Fibroblast of mammary gland (primary cell): Measurements from ENCODE around the gene C1QL2.

ENCODE experiments used
- DNase-seq: peaks from one replicate; pipeline ENCODE4 v3.0.0-alpha.2; 2010; ENCODE audit warnings: low read depth
- H3K4me3 ChIP-seq: 2 replicates; pipeline ENCODE4 v1.5.1; 2011; ENCODE audit warnings: low read depth, mild to moderate bottlenecking, low read length, moderate library complexity; ENCODE audit not compliant: control insufficient read depth
- TF ChIP-seq, protein P1 (sequence below): conservative IDR thresholded peaks from 2 replicates; pipeline ENCODE4 v1.5.1; 2011; ENCODE audit warnings: low read depth, low read length, inconsistent platforms; ENCODE audit not compliant: control insufficient read depth, insufficient read depth

C1QL2 gene

DNA sequence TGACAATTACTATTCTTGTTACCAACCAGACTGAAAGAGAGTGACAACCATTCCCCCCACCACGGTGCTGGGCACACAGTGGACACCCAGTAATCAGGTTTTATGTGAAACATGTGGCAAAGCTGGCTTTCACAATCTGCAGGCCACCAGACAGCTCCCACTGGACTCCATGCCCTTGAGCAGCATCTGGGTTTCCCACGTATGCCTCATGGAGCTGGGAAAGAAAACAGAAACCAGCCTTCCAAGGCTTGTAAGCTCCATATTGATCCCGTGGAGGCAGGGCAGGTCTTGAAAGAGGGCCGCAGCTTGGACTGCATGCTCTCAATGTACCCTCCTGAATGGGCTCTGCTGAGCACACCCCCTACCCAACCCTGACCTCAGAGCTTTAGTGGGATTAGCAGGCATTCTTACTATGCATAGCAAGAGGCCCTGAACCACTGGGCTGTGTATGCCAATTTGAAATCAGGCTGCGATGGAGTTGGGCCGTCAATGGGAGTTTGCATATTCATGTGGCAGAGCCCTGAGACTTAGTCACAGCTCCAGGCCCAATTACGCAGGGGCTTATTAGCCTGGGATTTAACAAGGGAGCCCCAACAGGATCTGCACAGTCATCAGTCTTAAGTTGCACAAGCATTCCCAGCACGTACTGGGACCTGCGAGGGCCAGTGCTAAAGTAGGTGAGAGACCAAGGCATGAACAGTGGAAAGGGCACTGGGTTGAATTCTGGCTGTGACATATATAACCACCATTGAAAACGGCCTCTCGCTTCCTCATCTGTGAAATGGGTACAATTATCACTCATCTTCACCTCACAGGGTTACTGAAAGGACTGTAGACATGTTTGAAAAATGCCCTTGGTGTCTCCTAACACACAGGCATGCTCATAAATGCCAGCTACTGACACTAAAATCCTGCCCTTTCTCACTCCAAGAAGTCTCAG is 10.5 kb downstream of the C1QL2 start:
- H3K4me3 ChIP-seq, result no peak overlapping the region
- TF ChIP-seq, protein P1, sequence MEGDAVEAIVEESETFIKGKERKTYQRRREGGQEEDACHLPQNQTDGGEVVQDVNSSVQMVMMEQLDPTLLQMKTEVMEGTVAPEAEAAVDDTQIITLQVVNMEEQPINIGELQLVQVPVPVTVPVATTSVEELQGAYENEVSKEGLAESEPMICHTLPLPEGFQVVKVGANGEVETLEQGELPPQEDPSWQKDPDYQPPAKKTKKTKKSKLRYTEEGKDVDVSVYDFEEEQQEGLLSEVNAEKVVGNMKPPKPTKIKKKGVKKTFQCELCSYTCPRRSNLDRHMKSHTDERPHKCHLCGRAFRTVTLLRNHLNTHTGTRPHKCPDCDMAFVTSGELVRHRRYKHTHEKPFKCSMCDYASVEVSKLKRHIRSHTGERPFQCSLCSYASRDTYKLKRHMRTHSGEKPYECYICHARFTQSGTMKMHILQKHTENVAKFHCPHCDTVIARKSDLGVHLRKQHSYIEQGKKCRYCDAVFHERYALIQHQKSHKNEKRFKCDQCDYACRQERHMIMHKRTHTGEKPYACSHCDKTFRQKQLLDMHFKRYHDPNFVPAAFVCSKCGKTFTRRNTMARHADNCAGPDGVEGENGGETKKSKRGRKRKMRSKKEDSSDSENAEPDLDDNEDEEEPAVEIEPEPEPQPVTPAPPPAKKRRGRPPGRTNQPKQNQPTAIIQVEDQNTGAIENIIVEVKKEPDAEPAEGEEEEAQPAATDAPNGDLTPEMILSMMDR, result no peak
- DNase-seq, result no peak

DNA sequence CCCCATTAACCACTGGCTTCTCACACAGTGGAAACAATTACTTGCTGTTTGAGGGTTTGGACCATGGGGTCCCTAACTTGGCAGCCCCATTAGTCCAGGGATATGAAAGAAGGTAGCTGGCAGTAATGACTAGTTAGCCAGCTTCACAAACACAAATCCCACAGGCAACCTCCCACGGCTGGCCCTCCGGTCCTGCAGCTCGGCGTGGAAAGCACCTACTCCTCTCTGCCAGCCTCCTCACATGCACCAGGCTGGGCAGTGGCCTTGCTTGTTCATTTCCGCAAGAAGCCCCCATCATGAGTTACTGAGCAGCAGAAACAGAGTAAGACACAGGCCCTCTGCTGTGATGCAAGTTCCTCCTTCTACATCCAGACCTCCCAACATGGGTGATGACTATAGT is 13.7 kb downstream of the C1QL2 start:
- no peak overlapping the region for H3K4me3 ChIP-seq
- DNase-seq, result no peak
- TF ChIP-seq, protein P1, result no peak

DNA sequence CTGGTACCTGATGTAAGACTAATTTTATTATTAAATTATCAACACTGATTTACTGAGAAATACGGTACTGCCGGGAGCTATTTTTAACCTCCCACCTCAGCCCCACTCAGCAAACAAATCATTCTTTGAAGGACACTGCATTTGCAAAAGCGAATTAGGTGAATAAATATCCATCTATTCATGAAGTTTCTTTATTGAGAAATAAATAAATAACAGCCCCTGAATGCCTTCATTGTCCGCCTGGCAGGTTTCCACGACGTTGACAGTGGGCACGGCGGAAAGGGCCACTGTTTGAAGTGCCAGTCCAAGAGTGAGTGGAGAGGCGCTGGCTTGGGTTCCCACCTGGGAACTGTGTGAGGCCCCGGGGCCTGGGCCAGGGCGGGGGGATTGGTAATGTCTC is 15.7 kb downstream of the C1QL2 start:
- no peak overlapping the region for H3K4me3 ChIP-seq
- DNase-seq, result no peak
- TF ChIP-seq, protein P1, result no peak

DNA sequence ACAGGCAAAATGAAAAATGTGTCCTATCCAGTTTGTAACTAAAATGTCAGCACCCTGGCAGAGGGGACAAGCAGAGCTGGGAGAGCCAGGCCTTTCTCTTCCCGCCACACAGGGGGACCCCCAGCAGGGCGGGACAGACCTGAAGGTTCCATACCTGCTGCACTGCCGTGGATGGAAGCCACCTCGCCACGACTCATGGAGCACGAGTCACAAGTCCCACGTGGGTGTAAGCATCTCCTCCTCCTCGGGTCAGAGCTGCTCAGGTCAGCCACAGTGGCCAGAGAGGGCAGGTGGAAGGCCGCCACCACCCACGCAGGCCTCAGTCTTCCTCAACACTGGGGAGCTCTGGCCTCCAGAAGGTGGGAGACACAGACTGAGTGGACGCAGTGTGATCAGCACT is 21.0 kb downstream of the C1QL2 start:
- H3K4me3 ChIP-seq, result no peak overlapping the region
- no peak for DNase-seq
- TF ChIP-seq, protein P1, result no peak

DNA sequence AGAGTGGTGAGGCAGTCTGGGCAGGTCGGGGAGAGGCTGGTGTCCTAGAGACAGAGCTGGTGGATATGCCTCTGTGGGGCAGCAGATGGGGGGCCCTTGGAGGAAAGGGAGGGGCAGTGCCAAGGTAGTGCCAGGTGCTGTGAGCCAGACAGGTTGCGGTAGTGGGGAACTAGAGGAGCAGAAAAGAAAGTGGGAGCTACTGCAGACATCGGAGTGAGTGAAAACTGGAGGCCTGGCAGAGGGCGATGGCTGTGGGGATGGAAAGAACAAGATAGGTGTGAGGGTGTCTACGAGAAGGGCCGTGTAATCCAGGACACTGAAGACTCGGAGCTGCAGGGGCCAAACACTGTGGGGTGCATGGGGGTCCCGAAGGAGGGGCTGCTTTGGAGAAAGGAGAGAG is 21.7 kb downstream of the C1QL2 start:
- TF ChIP-seq, protein P1, result no peak
- H3K4me3 ChIP-seq, result no peak overlapping the region
- DNase-seq, result no peak

DNA sequence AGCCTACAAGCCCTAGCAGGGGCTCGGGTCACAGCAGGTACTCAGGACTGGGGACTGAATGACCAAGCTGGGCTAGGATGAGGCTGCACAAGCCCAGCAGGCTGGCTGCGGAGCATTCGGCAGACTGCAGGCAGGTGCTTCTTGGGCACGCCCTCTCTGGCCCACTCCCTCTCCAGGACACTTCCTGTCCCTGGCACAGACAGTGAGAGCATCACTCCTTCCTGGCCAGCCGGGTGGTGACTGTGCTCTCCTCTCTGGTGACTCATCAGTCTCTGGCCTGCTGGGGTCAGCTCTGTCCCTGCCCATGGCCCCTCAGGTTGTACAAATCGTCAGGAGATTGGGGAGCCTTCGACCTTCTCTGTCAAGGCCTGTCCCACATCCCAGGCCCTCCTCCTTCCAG is 22.5 kb downstream of the C1QL2 start:
- DNase-seq, result no peak
- TF ChIP-seq, protein P1, result no peak
- no peak overlapping the region for H3K4me3 ChIP-seq
